ENCODE measurements around the gene CATSPER3.

DNA sequence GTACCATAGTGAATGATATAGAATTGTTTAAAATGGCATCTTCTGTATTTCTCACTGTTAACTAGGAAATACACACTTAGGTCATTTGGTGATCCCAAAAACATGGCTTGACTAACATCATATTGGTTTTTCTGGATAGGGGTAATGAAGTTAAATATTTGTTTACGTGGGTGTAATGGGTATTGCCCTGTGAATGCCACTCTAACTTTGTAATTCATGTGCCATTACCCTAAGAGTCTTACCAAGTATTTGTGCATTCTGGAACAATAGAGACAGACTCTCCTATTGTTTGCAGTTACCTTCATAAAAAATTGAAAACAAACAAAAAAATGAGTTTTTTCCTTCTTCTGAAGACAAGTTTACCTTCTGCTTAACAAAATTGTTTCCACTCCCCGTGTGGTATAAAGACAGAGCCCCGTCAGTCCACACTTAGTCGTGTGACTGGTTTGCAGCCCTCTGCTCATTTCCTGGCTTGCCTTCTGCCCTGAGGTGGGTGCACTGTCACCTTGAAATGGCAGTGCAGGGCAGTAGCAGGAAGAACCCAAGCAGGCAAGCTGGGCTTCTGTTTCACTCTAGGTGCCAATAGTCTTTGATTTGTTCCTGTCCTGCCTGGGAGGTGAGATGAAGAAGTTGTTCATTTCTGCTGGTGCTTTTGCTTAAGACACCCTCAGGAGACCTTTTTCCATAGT is 9.6 kb upstream of the CATSPER3 start:
- TF ChIP-seq, protein P1, sequence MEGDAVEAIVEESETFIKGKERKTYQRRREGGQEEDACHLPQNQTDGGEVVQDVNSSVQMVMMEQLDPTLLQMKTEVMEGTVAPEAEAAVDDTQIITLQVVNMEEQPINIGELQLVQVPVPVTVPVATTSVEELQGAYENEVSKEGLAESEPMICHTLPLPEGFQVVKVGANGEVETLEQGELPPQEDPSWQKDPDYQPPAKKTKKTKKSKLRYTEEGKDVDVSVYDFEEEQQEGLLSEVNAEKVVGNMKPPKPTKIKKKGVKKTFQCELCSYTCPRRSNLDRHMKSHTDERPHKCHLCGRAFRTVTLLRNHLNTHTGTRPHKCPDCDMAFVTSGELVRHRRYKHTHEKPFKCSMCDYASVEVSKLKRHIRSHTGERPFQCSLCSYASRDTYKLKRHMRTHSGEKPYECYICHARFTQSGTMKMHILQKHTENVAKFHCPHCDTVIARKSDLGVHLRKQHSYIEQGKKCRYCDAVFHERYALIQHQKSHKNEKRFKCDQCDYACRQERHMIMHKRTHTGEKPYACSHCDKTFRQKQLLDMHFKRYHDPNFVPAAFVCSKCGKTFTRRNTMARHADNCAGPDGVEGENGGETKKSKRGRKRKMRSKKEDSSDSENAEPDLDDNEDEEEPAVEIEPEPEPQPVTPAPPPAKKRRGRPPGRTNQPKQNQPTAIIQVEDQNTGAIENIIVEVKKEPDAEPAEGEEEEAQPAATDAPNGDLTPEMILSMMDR (IDR thresholded peaks at IDR 0.05): no peak
- TF ChIP-seq POLR2A (IDR thresholded peaks at IDR 0.05): no peak
- TF ChIP-seq POLR2AphosphoS5 (IDR thresholded peaks at IDR 0.05): no peak

All from suprapubic skin (tissue), 4 donors.